CD4-positive, alpha-beta T cell treated with Interleukin-12 subunit alpha and Interleukin-12 subunit beta, for 1 hour (primary cell): ENCODE results near the gene GSTT4.
A peak's percentile ranks its signal among the peaks of the same experiment; 100 is the strongest.
"Not testable (repeated sequence)": the region's sequence is repeated elsewhere in the genome, so short reads cannot be mapped to it uniquely, and the experiment has no call there.

Experiments used
- DNase-seq: peaks from one replicate; pipeline ENCODE4 v3.0.0-alpha.2; 2020

GSTT4 gene

GRCh38 chr22:24005201-24005600 is at the start of gene GSTT4:
Gene GSTT4, minus strand, starts transcription at chr22:24005453. Its CDS starts 97 bp downstream, at chr22:24005356.
- no peak for DNase-seq

- no peak for DNase-seq
Observed at GRCh38 chr22:24054356-24054755, 49.1 kb upstream of the GSTT4 start.

GRCh38 chr22:24053481-24054226 is 48.4 kb upstream of the GSTT4 start:
- no peak for DNase-seq

- DNase-seq, result no peak
Observed at GRCh38 chr22:24051568-24051967, 46.3 kb upstream of the GSTT4 start.

- DNase-seq, result no peak
Observed at GRCh38 chr22:24051028-24051427, 45.8 kb upstream of the GSTT4 start.

- no peak for DNase-seq
Observed at GRCh38 chr22:24049978-24050377, 44.7 kb upstream of the GSTT4 start.

GRCh38 chr22:24049211-24049610 is 44.0 kb upstream of the GSTT4 start:
- DNase-seq, result no peak

GRCh38 chr22:24046024-24046423 is 40.8 kb upstream of the GSTT4 start:
- no peak for DNase-seq

- DNase-seq, result no peak
Observed at GRCh38 chr22:24043958-24044357, 38.7 kb upstream of the GSTT4 start.

- DNase-seq, result not testable (repeated sequence)
Observed at GRCh38 chr22:24043465-24043864, 38.2 kb upstream of the GSTT4 start.

GRCh38 chr22:24040946-24041345 is 35.7 kb upstream of the GSTT4 start:
- no peak for DNase-seq

GRCh38 chr22:24039046-24039445 is 33.8 kb upstream of the GSTT4 start:
- DNase-seq, result no peak

- peak; percentile 13 for DNase-seq
Observed at GRCh38 chr22:24037851-24038765, 32.9 kb upstream of the GSTT4 start.

GRCh38 chr22:24035296-24035695 is 30.0 kb upstream of the GSTT4 start:
- DNase-seq, result no peak

GRCh38 chr22:24033731-24034130 is 28.5 kb upstream of the GSTT4 start:
- no peak for DNase-seq

- no peak for DNase-seq
Observed at GRCh38 chr22:24030186-24030702, 25.0 kb upstream of the GSTT4 start.

- no peak for DNase-seq
Observed at GRCh38 chr22:24029304-24029703, 24.1 kb upstream of the GSTT4 start.

- no peak for DNase-seq
Observed at GRCh38 chr22:24028533-24028932, 23.3 kb upstream of the GSTT4 start.

- no peak for DNase-seq
Observed at GRCh38 chr22:24027991-24028390, 22.7 kb upstream of the GSTT4 start.

- DNase-seq, result no peak
Observed at GRCh38 chr22:24027389-24027975, 22.2 kb upstream of the GSTT4 start.

- DNase-seq, result no peak
Observed at GRCh38 chr22:24026733-24027132, 21.5 kb upstream of the GSTT4 start.

GRCh38 chr22:24026056-24026455 is 20.8 kb upstream of the GSTT4 start:
- DNase-seq, result no peak

- no peak for DNase-seq
Observed at GRCh38 chr22:24025475-24025874, 20.2 kb upstream of the GSTT4 start.
